ENCODE results near the gene ZNF618.

DNA sequence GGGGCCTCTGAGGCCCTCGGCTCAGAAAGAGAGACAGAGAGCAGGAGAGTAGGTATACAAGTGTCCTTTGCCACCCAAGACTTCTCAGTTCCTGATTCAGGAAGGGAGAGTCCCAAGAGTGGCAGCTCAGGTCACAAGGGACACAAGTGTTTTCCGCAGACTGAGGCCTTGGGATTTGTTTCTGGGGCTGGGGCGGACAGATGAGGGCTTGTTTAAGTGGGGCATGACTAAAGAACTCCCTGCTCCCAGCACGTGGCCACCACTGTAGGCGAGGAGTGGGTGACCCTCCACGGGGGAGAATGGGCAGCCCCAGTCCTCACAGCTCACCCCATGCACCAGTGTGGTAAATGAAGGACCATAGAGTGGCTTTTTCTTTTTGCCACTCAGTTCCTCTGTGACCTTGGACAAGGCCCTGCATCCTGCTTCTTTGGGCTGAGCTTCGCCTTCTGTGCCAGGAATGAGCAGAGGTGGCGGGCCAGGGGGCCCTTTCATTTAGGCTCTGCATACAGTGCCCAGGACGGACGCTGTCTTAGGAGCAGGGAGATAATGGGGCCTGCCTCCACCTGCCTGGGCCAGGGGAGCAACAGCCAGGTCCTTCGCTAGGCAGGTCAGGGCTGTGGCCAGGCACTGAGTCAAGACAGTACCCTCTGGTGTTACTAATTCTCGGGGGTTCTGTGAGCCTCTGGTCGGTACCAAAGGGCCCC lies 151.2 kb downstream of the ZNF618 start:
- no peak for TF ChIP-seq CTCF (IDR thresholded peaks at IDR 0.05)
- TF ChIP-seq POLR2A (IDR thresholded peaks at IDR 0.05): no peak

Measured in ovary (tissue), 3 donors.